HUES64 (cell line): ENCODE results near the gene TXNDC5.
"Not testable (repeated sequence)": the region's sequence is repeated elsewhere in the genome, so short reads cannot be mapped to it uniquely, and the experiment has no call there.

Experiments
- H3K27ac ChIP-seq: 2 replicates; pipeline ENCODE4 v1.7.0; 2013; ENCODE audit warnings: low read depth, low read length, inconsistent platforms
- H3K27me3 ChIP-seq: 2 replicates; pipeline ENCODE4 v1.6.1; 2013; ENCODE audit warnings: mild to moderate bottlenecking, low read length; ENCODE audit not compliant: insufficient read depth
- H3K36me3 ChIP-seq: 2 replicates; pipeline ENCODE4 v1.6.1; 2013; ENCODE audit warnings: mild to moderate bottlenecking, low read length; ENCODE audit not compliant: insufficient read depth
- H3K4me1 ChIP-seq: 2 replicates; pipeline ENCODE4 v1.6.1; 2013; ENCODE audit warnings: mild to moderate bottlenecking, low read length, moderate library complexity; ENCODE audit not compliant: insufficient read depth
- H3K4me3 ChIP-seq: 2 replicates; pipeline ENCODE4 v1.5.1; 2013; ENCODE audit warnings: mild to moderate bottlenecking, low read length, moderate library complexity
- H3K9ac ChIP-seq: 2 replicates; pipeline ENCODE4 v1.6.1; 2013; ENCODE audit warnings: mild to moderate bottlenecking, low read depth, low read length
- H3K9me3 ChIP-seq: 2 replicates; pipeline ENCODE4 v1.6.1; 2013; ENCODE audit warnings: low read depth, low read length; ENCODE audit not compliant: insufficient read depth
- WGBS: fragments of 150-250, 120-280 bp; methylation state at CpG from one replicate; pipeline ENCODE4 v1.1.7; 2013; ENCODE audit warnings: missing lambda C conversion rate; 5-methylcytosine and 5-hydroxymethylcytosine counted together

The TXNDC5 gene

GRCh38 chr6:7894262-7895124 is 16.1 kb downstream of the TXNDC5 start:
- H3K27me3 ChIP-seq = no peaks in the 10 kb centered on the region
- peaks cover 100% of the 10 kb centered on the region for H3K36me3 ChIP-seq
- H3K27ac ChIP-seq = no peak overlapping the region
- no peak overlapping the region for H3K9ac ChIP-seq
- H3K4me3 ChIP-seq = no peak overlapping the region
- H3K4me1 ChIP-seq = no peaks in the 10 kb centered on the region
- no peaks in the 10 kb centered on the region for H3K9me3 ChIP-seq
- 96% methylated on average over 13 of the region's 13 CpGs for WGBS

DNA sequence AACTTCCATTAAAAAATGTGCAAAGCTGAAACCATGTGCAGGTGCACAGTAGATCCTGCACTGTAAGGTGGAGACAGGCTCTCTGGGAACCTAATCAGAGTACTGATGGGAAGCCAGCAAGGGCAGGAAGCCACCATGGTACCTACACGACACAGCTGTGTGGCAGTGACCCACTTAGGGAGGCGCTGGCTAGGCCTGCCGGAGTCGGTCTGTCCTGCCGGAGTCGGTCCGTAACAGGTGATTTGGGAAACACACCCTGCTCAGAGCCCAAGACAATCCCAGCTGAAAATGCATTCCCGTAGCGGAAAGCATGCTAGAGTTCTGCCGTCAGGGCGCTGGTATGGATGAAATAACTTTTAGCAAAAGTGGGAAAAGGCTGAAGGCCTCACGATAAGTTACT is 17.2 kb downstream of the TXNDC5 start:
- WGBS = 95% methylated on average over 12 of the region's 12 CpGs
- H3K27me3 ChIP-seq = no peaks in the 10 kb centered on the region
- peaks cover 100% of the 10 kb centered on the region for H3K36me3 ChIP-seq
- no peaks in the 10 kb centered on the region for H3K4me1 ChIP-seq
- H3K27ac ChIP-seq = no peak overlapping the region
- H3K9me3 ChIP-seq = no peaks in the 10 kb centered on the region
- H3K9ac ChIP-seq = no peak overlapping the region
- H3K4me3 ChIP-seq = no peak overlapping the region

GRCh38 chr6:7892367-7892766 is 18.2 kb downstream of the TXNDC5 start:
- H3K27ac ChIP-seq, H3K4me3 ChIP-seq, H3K9me3 ChIP-seq, H3K9ac ChIP-seq, H3K4me1 ChIP-seq, H3K27me3 ChIP-seq: not testable (repeated sequence)
- WGBS = 95% methylated on average over 4 of the region's 4 CpGs
- H3K36me3 ChIP-seq = peaks cover 100% of the 10 kb centered on the region

DNA sequence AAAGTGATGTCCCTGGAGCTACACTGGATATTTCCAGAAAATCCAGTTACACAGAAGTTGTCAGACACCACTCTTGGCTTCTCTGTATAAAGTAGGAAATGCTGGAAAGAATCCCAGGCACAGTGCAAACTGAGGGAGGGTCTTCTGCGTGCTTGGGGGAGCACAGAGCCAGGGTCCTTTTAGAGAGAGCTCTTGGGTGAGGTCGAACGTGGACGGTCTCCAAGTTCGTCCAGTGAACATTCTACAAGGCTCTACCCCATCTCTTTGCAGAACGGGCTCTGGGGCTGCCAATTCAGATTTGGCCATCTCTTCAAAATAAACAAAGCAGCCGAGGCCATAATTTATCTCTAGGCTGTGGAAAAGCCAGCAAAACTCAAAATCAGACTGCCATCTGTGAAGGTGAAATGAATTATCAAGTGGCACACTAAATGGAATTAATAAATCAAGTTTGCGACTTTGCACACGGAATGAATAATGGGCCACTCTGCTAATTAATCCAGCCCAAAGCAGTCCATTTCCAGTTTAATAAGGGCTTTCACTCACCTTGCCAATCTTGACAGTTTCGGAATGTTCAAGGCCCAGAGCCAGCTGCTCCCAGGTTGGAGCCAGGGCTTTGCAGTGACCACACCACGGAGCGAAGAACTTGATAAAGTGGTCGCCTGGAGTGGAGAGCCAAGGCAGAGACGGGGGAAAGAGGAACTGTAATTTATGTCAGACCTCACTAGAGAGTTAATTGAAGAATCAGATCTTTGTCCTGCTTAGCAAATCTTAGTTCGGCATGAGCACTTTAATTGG is 19.3 kb downstream of the TXNDC5 start:
- no peak overlapping the region for H3K9ac ChIP-seq
- 95% methylated on average over 15 of the region's 15 CpGs for WGBS
- no peaks in the 10 kb centered on the region for H3K4me1 ChIP-seq
- H3K27ac ChIP-seq = no peak overlapping the region
- H3K9me3 ChIP-seq = no peaks in the 10 kb centered on the region
- H3K4me3 ChIP-seq = no peak overlapping the region
- no peaks in the 10 kb centered on the region for H3K27me3 ChIP-seq
- peaks cover 100% of the 10 kb centered on the region for H3K36me3 ChIP-seq

DNA sequence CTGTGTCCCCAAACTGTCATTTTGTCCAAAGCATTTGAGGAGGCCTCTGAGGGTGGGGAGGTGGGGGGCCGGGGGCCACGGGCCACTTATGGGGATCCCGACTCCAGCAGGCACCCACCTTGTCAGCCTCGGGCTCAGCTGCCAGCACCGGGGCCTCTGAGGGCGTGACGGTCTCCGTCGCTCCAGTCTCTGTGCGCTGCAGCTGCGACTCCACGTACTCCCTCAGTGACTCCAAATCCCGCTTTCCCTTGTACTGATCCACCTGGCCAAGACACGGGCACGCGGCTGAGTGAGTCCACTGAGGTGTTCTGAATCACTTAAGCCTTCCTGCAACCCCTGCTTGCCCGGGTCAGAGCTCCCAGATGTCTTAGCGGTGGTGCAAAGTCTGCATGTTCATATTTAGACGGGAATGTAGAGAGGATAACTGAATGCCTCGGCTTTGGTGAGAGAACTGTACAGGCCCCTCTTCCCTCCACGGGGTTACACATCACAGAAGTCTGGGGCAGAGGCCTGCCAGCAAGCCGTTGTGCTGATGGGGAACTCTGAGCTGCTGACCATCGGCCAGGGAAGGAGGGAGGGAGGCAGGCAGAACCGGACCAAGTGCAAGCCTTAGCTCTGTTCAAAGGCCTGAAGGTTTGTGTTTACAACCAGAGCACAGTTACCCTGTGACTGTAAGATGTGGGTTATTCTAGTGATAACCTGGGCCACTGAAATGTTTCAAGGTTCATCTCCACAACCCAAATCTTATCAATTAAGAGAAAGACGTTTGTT is 21.8 kb downstream of the TXNDC5 start:
- H3K27me3 ChIP-seq = no peaks in the 10 kb centered on the region
- H3K27ac ChIP-seq = no peak overlapping the region
- H3K9me3 ChIP-seq = no peaks in the 10 kb centered on the region
- no peaks in the 10 kb centered on the region for H3K4me1 ChIP-seq
- no peak overlapping the region for H3K9ac ChIP-seq
- no peak overlapping the region for H3K4me3 ChIP-seq
- 96% methylated on average over 25 of the region's 25 CpGs for WGBS
- peaks cover 100% of the 10 kb centered on the region for H3K36me3 ChIP-seq

- Histone ChIP-seq H3K9ac (no peak overlapping the region), H3K4me3 (no peak overlapping the region), H3K4me1 (no peaks in the 10 kb centered on the region), H3K36me3 (peaks cover 100% of the 10 kb centered on the region), H3K27ac (no peak overlapping the region), H3K27me3 (no peaks in the 10 kb centered on the region), H3K9me3 (no peaks in the 10 kb centered on the region)
- WGBS = 96% methylated on average over 21 of the region's 21 CpGs
Measured at GRCh38 chr6:7887278-7887991, 23.2 kb downstream of the TXNDC5 start.

GRCh38 chr6:7886132-7886531 is 24.5 kb downstream of the TXNDC5 start:
- H3K4me1 ChIP-seq = no peaks in the 10 kb centered on the region
- no peak overlapping the region for H3K9ac ChIP-seq
- peaks cover 100% of the 10 kb centered on the region for H3K36me3 ChIP-seq
- 96% methylated on average over 3 of the region's 3 CpGs for WGBS
- H3K27me3 ChIP-seq = no peaks in the 10 kb centered on the region
- no peak overlapping the region for H3K27ac ChIP-seq
- H3K4me3 ChIP-seq = no peak overlapping the region
- H3K9me3 ChIP-seq = no peaks in the 10 kb centered on the region

- WGBS = 93% methylated on average over 8 of the region's 8 CpGs
- Histone ChIP-seq H3K4me3 (no peak overlapping the region), H3K36me3 (peaks cover 85% of the 10 kb centered on the region), H3K9me3 (no peaks in the 10 kb centered on the region), H3K4me1 (no peaks in the 10 kb centered on the region), H3K9ac (no peak overlapping the region), H3K27ac (no peak overlapping the region), H3K27me3 (no peaks in the 10 kb centered on the region)
Measured at GRCh38 chr6:7883381-7883780, 27.2 kb downstream of the TXNDC5 start.

GRCh38 chr6:7882505-7883257 is 27.9 kb downstream of the TXNDC5 start:
- H3K4me1 ChIP-seq = no peaks in the 10 kb centered on the region
- 96% methylated on average over 19 of the region's 19 CpGs for WGBS
- no peaks in the 10 kb centered on the region for H3K27me3 ChIP-seq
- no peak overlapping the region for H3K4me3 ChIP-seq
- no peak overlapping the region for H3K27ac ChIP-seq
- H3K9me3 ChIP-seq = no peaks in the 10 kb centered on the region
- peaks cover 78% of the 10 kb centered on the region for H3K36me3 ChIP-seq
- H3K9ac ChIP-seq = no peak overlapping the region

GRCh38 chr6:7881765-7882500 is 28.7 kb downstream of the TXNDC5 start:
- Histone ChIP-seq H3K36me3 (peaks cover 70% of the 10 kb centered on the region), H3K4me1 (no peaks in the 10 kb centered on the region), H3K9ac (no peak overlapping the region), H3K27me3 (no peaks in the 10 kb centered on the region), H3K27ac (no peak overlapping the region), H3K9me3 (no peaks in the 10 kb centered on the region), H3K4me3 (no peak overlapping the region)
- WGBS = 98% methylated on average over 8 of the region's 8 CpGs
